Dedifferentiated amniotic fluid mesenchymal stem cell (primary cell): ENCODE data around the gene SEMA3B.
"Not testable (repeated sequence)": the region's sequence is repeated elsewhere in the genome, so short reads cannot be mapped to it uniquely, and the experiment has no call there.

Source experiments
- DNase-seq: peaks from one replicate; pipeline ENCODE4 v3.0.0-alpha.2; 2016; ENCODE audit errors: extremely low spot score

The SEMA3B gene

DNA sequence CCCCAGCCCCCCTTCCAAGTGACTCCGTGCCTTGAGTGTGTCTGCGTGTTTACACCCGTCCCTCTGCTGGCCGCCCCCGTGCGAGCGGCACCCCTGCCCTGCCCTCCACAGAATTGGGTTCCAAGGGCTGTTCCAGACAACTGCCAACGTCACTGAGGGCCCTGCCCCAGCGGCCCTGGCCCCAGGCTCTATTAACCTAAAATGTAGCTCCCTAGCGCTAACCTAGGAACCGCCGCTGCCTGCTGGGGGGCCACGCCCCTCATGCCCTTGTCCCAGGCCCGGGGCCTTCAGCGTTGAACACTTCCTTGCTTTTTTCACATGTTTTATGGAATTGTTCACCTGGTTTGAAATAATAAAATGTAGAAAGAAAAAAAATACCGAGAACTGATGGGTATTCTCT is 10.0 kb upstream of the SEMA3B start:
- no peak for DNase-seq

DNA sequence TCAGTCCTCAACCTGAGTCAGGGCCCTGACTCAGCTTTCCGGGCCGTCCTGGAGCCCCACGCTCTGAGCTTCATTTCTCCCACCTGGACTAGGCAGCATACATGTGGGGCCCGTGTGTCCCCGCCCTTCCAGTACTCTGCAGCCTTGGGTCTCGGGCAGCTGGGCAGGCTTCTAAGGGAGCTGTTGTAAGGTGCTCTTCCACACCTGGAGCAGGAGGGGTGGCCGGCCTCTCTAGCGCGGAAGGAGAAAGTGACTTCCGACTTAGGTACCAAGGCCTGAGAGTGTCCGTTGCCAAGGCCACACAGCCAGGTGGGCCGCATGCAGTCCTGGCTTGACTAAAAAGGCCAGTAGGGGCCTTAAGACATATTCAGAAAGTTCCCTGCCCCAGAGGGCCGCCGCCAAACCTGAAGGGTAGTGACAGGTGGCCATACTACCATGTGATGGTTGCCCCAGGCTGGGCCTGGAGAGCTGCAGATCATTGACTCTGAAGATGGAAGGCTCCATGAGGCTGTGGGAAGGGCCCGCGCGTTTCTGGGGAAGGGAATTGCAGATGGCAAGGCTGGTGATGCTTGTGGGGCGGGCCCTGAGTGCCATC is 9.4 kb upstream of the SEMA3B start:
- DNase-seq = no peak

DNA sequence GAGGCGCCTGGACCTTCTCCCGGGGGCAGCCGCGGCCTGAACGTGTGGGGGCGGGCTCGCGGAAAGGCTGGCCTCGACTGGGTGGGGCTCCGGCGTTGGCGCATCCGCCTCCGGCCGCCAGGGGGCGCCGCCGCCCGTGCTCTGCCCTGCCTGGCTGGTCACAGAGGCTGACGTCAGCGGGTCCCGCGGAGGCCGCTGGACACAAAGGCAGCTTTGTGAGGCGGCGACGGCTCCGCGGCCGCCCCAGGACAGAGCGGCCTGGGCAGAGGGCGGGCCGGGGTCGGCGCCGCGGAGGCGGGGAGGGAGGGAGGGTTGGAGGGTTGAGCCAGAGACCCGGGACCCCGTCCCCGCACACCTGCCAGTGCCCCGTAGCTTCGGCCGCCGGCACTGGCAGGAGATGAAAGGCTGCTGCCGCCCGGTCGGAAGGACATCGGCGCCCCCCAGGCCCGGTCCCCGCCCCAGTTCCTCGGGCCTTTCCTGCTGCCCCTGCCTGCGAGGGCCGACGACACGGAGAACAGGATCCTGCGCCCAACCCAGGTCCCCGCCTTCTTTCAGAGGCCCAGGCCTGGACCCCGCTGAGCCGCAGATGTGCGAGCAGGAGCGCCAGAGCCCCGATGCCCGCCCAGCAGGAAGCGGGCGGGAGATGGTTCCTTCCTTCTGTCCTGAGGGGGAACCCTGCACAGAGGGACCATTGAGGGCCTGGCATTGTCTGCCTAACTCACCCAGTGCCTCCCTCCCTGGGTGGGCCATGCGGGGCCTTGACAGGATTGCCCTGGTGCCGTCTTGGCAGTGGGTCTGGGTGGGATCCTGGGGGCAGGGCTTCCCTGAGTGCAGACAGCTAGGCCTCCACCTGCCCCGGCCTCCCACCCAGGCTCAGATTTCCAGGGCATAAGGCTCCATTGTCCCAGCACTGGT is 8.7 kb upstream of the SEMA3B start:
- peak; percentile 76 for DNase-seq

DNA sequence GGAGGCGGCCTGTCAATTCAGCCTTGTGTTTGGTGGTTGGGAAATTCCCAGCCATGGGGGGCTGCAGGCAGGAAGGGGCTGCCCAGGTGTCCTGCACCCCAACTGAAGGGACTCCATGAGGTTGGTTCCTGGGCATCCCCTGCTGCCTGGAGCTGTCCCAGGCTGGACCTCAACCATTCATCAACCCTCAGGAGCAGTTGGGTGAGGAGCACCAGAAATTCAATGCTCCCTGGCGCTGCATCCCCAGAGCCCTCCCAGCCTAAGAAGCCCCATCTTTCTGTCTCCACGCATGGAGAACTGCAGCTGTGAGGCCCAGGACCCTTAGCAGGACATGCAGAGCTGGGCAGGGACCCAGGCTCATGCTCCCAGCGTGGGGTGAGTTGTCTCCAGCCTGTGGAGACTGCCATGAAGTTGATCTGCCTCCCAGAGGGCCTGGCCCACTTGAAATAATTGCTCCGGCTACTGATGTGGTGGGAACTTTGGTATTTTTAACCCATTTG is 8.0 kb upstream of the SEMA3B start:
- no peak for DNase-seq

DNA sequence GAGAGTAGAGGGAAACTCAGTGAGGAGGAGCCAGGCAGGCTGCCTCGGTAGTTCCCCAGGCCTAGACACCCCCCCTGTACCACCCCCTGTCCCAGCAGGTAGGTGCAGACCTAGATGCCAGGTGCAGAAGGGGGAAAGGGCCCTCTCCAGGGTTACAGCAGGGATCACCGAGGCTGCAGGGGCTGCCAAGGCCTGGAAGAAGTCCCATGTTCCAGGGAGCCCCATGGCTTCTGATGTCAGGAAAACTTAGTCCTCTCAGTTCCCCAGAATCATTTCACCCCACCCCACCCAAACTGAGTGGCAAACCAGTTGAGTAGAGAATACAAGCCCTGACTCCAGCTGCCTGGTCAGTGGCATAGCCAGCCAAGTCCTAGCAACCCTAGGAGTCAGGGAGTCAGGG is 7.4 kb upstream of the SEMA3B start:
- DNase-seq = no peak

DNA sequence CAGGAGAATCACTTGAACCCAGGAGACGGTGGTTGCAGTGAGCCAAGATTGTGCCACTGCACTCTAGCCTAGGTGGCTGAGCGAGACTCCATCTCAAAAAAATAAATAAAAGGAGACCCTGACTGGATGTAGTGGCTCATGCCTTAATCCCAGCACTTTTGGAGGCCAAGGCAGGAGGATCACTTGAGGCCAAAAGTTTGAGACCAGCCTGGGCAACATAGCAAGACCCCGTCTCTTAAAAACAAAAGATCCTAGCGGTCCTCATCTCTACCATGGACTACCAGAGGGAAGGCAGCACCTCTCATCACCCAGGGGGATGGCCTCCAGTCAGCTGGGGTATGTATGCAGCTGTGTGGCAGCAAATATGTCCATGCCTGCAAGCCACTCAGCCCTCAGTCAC is 6.7 kb upstream of the SEMA3B start:
- not testable (repeated sequence) for DNase-seq

DNA sequence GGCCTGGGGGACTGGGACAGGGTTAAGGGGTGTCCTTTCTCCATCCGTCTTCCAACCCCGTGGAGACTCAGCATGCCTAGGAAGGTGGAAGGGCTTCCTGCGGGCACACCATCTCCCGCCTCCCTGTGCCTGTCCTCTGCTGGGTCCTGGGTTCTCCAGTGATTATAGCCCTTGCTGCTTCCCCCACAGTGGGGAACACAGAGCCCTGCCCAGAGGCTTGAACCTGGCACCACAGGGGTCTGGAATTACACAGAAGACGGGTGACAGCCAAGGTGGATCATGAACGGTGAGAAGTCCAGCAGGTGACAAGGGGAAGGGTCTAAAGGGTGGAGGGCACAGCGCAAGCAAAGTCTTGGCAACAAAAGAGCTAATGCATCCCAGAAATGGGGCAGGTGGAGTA is 6.2 kb upstream of the SEMA3B start:
- DNase-seq = no peak

DNA sequence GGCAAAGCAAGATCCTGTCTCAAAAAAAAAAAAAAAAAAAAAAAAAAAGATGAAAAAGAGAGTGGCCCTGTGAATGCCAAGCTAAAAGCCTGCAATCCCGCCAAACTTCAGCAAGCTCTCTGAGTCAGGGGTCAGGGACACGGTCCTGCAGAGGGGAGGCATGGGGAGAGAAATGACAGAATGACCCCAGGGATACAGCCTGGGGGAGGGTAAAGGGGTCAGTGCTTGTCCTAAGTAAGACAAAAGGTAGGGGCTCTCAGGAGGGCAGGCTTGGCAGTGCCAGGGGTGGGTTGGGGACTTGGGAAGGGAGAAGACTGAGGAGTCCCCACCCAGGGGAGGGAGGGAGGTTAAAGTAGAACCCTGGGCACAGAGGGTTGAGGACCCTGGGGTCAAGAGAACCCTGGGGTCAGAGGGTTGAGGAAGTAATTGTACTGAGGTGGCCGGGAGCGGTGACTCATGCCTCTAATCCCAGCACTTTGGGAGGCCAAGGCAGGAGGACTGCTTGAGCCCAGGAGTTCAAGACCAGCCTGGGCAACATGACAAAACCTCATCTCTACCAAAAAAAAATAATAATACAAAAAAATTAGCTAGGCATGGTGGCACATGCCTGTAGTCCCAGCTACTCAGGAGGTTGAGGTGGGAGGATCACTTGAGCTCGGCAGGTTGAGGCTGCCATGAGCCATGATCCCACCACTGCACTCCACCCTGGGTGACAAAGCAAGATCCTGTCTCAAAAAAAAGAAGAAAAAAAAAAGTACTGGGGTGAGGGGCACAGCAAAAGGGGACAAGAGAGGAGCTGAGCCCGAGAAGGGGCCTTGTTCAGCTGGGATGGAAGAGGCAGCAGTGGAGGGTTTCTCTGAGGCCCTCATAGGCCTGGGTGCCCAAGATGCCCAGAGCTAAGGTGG is 5.2 kb upstream of the SEMA3B start:
- no peak for DNase-seq

DNA sequence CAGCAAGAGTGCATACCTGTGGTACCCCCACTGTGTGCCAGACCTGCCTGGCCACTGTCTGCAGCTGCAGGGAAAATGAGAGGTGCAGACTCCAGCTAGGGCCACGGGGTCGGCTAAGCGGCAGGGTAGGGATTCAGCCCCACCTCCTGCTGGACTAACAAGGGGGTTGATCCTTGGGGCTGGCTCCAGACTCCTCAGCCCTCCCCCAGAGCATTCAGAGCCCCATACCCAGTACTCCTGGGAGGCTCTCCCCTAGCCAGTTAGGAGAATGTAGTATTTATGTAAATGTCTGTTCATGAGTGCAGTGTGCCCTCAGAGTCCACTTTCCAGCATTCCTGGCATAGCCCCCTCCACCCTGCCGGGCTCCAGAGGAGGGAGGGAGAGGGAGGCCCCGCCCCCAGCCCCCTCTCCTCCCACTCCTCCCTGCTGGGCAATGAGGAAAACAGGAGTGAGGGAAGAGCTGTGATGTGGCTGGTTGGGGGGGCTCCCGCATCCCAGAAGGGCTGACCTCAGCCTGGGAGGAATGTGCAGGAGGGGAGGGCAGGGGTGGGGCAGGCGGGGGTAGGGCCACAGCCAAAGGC is 4.5 kb upstream of the SEMA3B start:
- DNase-seq = peak; percentile 90

DNA sequence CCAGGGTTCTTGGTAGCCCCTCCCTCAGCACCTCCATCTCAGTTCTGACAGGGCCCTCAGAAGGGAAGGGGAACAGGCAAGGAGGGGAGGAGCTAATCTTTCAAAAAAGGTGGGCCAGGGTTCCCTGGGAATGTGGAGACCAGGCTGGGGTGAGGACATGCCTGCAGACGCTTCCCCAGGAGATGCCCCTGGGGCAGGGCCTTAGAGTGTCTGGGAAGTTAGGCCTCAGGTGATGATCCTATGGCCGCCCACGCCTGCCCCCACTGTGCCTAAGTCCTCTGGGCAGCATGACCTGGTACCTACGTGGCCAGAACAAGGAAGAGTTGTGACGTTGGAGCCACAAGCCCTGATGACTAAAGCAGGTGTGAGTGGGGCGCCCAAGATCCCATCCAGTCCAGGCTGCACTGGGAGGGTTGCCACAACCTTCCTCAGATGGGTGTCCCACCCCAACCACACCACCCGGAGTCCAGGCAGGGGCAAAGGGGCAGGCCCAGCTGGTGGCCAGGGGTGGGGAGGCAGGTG is 3.9 kb upstream of the SEMA3B start:
- DNase-seq = no peak

DNA sequence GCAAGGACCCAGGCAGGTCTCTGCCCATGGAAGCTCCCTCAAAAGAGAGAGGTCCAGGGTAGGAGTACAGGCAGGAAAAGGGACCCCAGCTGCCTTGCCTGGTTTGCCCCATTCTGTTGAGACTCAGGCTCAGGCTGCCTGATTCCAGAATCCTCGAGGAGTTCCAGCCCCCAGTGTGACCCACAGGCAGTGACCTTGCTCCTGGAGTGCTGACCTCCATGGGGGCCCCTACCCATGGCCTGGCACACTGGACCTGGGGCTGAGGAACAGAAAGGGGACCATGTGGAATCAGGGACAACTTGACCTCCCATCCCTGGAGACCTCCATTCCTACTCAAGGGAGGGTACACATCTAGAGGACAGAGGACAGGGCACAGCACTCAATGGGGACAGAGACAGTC is 3.4 kb upstream of the SEMA3B start:
- no peak for DNase-seq

DNA sequence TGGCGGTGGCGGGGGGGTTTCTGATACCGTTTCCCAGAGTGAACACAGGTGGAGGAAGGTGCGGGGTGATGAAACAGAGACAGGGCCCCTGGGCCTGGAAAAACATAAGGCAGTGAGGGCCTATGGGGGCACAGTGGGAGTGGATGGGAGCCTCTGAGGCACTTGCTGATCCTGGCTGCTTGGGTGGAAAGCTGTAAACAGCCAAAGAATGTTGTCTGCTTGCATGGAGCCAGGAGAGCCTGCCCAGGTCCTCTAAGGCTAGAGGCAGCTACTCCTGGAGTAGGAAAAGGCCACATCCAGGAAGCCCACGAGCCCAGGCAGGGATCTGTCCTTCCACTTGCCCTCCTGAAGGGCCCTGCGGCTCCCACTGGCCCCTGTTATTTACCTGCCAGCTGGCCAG is 2.9 kb upstream of the SEMA3B start:
- DNase-seq = no peak

DNA sequence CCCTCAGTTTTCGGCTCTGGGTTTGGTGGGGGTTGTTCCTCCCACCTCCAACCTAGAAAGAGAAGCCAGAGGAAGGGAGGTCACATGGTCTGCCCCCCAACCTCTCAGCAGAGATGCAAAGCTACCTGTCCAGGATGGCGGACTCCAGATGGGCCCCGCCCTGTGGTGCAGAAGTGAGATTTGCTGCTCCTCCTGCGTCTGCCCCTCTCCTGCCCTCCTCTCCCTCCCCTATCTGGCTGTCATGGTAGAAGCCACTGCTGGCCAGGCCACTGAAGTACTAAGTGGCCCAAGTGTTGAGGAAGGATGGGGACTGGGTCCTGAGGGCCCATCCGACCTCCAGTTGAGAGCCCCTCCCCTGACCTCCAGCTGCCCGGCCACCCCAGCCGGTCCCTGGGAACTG is 2.1 kb upstream of the SEMA3B start:
- DNase-seq = no peak

DNA sequence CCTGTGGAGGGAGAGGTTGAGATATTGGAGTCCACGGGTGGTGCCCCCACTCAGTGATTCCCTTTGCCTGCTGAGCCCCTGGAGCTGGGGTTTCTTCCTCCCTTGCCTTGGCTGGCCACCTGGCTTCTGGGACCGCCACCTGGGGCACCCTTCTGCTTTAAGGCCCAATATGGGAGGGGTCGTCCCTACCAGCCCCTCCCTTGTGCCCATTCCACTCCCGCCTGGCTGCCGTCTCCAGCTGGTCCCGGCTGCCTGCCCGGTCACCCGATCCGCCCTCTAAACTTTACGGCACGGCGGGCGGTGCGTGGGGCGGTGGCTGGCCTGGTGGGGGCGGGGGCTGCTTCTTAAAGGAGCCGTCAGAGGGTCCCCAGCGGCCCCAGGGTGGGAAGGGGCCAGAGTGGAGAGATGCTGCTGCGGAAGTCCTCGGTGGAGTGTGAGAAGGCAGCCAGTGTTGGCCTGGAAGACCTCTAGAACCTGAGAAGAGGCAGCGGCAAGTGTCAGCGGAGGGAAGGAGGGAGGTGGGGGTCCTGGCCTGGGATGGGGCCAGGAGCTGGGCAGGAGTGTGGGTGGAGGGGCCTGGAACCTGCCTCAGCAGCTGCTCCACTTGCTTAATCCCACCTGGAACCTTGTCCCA is 1.6 kb upstream of the SEMA3B start:
- no peak for DNase-seq

DNA sequence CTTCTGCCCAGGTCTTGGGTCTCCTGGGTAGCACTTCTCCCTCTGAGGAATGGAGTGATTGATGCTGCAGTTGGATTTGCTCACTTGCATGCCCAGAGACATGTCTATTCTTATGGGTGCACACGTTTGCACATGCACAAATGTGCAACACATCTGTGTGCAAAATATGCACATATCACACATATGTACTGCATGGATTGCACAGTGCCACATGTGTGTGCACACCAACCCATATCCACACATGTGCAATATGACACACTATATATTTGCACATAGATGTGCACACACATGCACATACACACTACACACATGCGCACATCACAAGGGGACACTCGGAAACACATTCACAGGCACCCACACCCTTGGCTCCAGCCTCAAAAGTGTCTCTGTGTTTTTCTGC is 671 bp upstream of the SEMA3B start:
- no peak for DNase-seq

DNA sequence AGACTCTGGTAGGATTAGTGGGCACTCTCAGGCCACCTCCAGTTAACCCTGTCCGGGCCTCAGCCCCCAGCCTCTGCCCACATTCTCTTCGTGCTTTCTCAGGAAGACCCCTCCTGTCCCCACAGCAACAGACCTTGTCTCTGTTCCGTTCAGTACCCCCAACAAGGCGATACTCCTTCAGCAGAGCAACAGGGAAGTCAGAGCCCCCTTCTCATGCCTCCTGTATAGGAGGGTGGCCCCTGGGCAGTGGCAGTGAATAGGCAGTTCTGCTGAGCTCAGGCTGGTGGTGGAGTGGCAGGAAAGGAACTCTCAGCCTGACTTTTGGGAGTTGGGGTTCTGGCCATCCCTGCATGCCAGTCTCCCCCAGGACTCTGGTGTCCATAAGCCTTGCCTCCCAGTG is 513 bp downstream of the SEMA3B start:
- DNase-seq = no peak

DNA sequence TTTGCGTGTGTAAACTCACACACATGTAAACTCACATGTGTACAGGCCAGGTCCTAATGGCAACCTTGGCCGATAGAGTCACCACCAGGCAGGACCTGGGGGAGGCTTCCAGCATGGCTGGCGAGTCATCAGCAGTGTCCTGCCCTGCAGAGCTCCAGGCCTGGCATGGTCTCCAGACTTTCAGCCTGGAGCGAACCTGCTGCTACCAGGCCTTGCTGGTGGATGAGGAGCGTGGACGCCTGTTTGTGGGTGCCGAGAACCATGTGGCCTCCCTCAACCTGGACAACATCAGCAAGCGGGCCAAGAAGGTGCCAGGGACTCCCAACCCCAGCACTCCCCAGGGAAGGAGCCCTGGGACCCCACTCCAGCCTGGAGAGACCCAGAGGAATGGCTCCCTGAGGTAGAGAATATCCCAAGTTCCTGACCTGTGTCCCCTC is 1.0 kb downstream of the SEMA3B start:
- DNase-seq = no peak

DNA sequence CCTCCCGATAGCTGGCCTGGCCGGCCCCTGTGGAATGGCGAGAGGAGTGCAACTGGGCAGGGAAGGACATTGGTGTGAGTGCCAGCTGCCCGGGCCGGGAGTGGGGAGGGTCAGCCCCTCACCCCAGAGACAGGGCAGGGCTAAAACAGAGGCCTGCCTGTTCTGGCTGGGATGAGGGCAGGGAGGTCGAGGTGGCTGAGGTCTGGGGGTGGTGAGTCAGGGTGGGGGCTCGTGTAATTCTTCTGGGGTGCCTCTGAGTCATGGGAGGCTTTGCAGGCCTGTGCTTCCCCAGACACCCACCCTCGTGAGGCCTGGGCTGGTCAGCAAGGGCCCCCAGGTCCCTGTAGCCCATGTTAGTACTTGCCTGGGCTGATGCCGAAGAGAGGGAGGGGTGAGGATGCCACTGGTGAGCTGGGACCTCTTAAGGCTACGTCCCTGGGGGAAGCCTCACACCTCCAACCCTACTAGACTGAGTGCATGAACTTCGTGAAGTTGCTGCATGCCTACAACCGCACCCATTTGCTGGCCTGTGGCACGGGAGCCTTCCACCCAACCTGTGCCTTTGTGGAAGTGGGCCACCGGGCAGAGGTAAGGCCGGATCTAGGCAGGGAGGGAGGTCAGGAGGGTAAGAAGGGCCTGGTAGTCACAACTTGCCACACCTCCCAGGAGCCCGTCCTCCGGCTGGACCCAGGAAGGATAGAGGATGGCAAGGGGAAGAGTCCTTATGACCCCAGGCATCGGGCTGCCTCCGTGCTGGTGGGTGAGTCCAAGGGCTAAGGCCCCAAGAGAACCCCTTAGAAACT is 1.7 kb downstream of the SEMA3B start:
- no peak for DNase-seq

DNA sequence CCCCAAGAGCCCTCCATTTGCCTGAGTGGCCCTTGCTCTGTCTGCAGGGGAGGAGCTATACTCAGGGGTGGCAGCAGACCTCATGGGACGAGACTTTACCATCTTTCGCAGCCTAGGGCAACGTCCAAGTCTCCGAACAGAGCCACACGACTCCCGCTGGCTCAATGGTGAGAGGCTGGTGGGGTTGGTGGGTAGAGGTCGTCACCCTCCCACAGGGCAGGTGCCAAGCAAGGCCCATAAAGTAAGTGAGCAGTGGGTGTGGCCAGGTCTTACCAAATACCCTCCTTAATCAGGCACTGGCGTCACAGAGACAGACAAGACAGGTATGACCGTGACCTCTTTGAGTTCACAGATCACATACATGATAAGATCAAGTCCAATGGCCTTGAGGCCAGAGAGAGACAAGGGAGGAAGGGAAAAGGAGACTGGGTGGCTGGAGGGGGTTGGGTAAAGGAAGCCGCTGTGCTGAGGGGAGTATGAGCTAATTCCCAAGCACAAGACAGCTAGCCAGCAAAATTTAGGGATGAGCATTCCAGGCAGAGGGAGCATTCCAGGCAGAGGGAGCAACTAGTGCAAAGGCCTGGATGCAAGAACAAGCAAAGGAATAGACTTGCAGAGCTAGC is 2.5 kb downstream of the SEMA3B start:
- DNase-seq = no peak

DNA sequence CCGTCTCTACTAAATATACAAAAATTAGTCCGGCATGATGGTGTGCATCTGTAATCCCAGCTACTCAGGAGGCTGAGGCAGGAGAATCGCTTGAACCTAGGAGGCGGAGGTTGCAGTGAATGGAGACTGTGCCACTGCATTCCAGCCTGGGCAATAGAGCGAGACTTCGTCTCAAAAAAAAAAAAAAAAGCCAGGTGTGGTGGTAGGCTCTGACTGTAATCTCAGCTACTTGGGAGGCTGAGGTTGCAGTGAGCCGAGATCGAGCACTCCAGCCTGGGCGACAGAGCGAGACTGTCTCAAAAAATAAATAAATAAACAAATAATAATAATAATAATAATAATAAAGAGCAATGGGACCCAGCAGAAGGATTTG is 3.6 kb downstream of the SEMA3B start:
- DNase-seq = not testable (repeated sequence)
